ENCODE measurements around the gene MALRD1.

GRCh38 chr10:19329475-19329874, 280.9 kb downstream of the MALRD1 start:
- TF ChIP-seq CTCF (IDR thresholded peaks at IDR 0.05; ENCODE audit: poor library complexity) = no peak
- TF ChIP-seq EZH2 (IDR thresholded peaks at IDR 0.05; ENCODE audit: borderline replicate concordance) = no peak
- no peak for TF ChIP-seq EZH2phosphoT487 (IDR thresholded peaks at IDR 0.05; ENCODE audit: low read depth, severe bottlenecking, unreplicated experiment)
